ENCODE results near the gene PRKAR2A.
"Not testable (repeated sequence)": the region's sequence is repeated elsewhere in the genome, so short reads cannot be mapped to it uniquely, and the experiment has no call there.

Gene PRKAR2A

DNA sequence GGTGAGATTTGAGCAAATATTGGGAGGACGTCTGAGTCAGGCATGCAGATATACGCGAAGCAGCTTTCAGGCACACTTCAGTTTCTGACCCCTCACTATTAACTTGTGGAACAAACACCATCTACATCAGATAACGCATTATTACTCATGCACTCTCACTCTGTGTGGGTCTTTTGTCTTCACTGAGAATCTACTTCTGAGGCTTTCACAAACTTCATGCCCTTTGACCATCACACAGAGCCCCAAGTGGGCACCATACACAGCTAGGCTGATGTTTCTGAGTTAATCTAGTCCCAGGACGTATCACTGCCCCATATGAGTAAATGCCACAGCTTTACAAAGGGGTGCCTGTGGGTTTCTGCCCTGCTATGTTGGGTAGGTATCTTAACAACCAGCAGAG lies 91.0 kb downstream of the PRKAR2A start:
- no peak overlapping the region for H3K4me3 ChIP-seq (ENCODE audit: low read depth, low read length)
- DNase-seq (ENCODE audit: low read depth): no peak
- TF ChIP-seq, protein P1, sequence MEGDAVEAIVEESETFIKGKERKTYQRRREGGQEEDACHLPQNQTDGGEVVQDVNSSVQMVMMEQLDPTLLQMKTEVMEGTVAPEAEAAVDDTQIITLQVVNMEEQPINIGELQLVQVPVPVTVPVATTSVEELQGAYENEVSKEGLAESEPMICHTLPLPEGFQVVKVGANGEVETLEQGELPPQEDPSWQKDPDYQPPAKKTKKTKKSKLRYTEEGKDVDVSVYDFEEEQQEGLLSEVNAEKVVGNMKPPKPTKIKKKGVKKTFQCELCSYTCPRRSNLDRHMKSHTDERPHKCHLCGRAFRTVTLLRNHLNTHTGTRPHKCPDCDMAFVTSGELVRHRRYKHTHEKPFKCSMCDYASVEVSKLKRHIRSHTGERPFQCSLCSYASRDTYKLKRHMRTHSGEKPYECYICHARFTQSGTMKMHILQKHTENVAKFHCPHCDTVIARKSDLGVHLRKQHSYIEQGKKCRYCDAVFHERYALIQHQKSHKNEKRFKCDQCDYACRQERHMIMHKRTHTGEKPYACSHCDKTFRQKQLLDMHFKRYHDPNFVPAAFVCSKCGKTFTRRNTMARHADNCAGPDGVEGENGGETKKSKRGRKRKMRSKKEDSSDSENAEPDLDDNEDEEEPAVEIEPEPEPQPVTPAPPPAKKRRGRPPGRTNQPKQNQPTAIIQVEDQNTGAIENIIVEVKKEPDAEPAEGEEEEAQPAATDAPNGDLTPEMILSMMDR (IDR thresholded peaks at IDR 0.05; ENCODE audit: low read depth, low read length, missing control alignments): no peak

DNA sequence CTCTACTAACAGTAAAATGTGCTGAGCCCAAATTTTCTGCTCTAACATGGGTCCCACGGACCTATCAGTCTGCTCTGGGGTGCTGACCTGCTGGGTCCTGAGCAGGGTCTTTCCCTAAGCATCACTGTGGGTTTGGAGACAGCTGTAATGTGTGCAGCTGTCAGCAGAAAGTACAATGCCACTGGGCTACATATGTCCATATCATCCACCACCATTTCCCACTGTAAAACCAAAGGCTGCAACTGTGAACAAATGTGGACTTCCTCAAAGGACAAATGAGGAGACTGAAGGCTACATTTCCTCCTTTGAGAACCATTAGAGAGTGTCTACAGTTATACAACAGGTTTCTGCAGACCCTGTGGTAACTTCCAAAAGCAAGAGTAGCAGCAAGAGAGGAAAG lies 96.8 kb downstream of the PRKAR2A start:
- no peak overlapping the region for H3K4me3 ChIP-seq (ENCODE audit: low read depth, low read length)
- DNase-seq (ENCODE audit: low read depth): no peak
- TF ChIP-seq, protein P1 (IDR thresholded peaks at IDR 0.05; ENCODE audit: low read depth, low read length, missing control alignments): no peak

DNA sequence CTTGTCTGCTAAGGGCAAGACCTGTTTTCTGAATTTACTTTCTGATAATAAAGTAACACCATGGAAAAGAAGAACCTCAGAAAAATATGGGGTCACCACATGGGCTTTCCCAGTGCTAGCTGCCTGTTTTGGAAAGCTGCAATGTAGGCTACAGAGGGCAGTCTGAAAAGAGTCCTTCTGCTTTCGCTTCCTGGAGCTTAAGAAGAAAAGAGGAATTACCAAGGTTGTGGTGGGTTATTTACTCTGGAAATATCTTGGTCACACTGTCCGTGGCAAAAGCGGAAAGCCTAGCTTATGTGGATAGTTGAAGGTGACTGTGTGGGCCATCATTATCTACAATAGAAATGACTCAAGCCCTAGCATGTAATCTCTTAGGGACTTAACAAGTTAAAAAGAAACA lies 98.9 kb downstream of the PRKAR2A start:
- TF ChIP-seq, protein P1 (IDR thresholded peaks at IDR 0.05; ENCODE audit: low read depth, low read length, missing control alignments): no peak
- no peak overlapping the region for H3K4me3 ChIP-seq (ENCODE audit: low read depth, low read length)

DNA sequence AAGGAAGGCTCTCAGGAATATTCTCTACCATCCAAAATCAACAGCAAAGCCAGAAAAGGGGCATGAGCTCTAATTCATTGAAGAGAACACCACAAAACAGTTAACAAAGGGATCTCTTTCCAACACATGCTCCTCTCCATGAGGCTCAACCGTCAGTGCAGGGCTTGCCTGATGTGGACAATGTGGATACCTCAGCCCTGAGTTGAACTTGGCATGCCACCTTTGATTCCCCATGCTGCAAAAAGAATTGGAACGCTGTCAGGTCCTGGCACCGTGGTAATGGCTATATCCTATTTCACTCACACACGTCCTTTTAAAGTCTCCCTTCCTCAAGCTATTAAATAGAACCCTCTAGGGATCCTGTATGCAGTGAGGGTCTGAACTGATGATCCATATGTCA lies 100.0 kb downstream of the PRKAR2A start:
- no peak for DNase-seq (ENCODE audit: low read depth)
- no peak overlapping the region for H3K4me3 ChIP-seq (ENCODE audit: low read depth, low read length)
- TF ChIP-seq, protein P1 (IDR thresholded peaks at IDR 0.05; ENCODE audit: low read depth, low read length, missing control alignments): no peak

More for the DNA sequence above, 98.9 kb downstream of the PRKAR2A start:
- DNase-seq (ENCODE audit: low read depth): no peak

DNA sequence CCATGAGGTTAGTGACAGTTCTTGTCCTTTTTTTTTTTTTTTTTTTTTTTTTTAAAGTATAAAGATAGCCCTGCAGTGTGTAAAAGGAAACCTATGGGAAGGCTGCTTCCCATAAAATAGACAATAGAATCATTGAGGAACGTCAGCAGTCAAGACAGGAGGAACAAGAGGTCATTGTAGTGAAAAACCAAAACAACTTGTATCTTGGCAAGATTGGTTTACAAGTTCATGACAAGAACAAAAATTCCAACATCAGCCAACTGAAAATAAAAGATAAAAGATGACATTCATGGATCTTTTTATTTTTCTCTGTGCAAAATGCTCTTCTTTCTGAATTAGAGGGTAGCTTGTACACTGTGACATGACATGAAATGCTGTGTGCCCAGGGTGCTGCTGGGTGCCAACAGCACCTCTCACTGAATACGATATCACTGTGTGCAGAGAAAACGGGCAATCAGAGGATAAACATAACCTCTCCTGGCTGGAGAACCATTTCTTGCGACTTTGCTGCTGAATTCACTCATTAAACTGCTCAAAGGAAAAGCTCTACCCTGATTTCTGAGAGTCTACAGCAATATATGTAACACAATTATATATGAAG lies 100.6 kb downstream of the PRKAR2A start:
- no peak overlapping the region for H3K4me3 ChIP-seq (ENCODE audit: low read depth, low read length)
- no peak for DNase-seq (ENCODE audit: low read depth)
- TF ChIP-seq, protein P1 (IDR thresholded peaks at IDR 0.05; ENCODE audit: low read depth, low read length, missing control alignments): no peak

DNA sequence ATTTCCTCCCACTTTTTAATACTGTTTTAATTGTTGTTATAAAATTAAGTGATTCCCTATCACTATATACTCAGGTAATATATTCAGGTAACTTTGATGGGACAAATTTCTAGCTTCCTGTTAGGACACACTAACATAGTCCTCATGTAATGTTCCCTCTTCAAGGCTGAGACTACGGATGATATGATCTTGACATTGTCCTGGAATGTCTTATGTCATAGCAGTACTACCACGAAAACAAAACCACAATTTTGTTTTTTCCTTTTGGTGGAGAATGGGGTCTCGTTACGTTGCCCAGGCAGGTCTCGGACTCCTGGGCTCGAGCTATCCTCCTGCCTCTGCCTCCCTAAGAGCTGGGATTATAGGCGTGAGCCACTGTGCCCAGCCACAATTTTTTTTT lies 103.9 kb downstream of the PRKAR2A start:
- no peak for DNase-seq (ENCODE audit: low read depth)
- TF ChIP-seq, protein P1 (IDR thresholded peaks at IDR 0.05; ENCODE audit: low read depth, low read length, missing control alignments): no peak
- H3K4me3 ChIP-seq (ENCODE audit: low read depth, low read length): no peak overlapping the region

DNA sequence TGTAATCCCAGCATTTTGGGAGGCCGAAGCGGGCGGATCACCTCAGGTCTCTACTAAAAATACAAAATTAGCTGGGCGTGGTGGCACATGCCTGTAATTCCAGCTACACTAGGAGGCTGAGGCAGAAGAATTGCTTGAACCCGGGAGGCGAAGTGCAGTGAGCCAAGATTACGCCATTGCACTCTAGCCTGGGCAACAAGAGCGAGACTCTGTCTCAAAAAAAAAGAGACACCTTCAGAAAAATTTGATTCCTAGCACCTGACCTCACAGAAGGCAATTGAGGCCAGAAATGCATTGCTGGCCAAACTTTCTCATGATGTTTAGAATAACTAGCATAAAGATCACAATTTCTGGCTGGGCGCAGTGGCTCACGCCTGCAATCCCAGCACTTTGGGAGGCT lies 106.4 kb downstream of the PRKAR2A start:
- DNase-seq (ENCODE audit: low read depth); H3K4me3 ChIP-seq (ENCODE audit: low read depth, low read length): not testable (repeated sequence)

All from GM12864 (cell line).